ENCODE measurements around the gene PEAR1.

Gene PEAR1, protein sequence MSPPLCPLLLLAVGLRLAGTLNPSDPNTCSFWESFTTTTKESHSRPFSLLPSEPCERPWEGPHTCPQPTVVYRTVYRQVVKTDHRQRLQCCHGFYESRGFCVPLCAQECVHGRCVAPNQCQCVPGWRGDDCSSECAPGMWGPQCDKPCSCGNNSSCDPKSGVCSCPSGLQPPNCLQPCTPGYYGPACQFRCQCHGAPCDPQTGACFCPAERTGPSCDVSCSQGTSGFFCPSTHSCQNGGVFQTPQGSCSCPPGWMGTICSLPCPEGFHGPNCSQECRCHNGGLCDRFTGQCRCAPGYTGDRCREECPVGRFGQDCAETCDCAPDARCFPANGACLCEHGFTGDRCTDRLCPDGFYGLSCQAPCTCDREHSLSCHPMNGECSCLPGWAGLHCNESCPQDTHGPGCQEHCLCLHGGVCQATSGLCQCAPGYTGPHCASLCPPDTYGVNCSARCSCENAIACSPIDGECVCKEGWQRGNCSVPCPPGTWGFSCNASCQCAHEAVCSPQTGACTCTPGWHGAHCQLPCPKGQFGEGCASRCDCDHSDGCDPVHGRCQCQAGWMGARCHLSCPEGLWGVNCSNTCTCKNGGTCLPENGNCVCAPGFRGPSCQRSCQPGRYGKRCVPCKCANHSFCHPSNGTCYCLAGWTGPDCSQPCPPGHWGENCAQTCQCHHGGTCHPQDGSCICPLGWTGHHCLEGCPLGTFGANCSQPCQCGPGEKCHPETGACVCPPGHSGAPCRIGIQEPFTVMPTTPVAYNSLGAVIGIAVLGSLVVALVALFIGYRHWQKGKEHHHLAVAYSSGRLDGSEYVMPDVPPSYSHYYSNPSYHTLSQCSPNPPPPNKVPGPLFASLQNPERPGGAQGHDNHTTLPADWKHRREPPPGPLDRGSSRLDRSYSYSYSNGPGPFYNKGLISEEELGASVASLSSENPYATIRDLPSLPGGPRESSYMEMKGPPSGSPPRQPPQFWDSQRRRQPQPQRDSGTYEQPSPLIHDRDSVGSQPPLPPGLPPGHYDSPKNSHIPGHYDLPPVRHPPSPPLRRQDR

GRCh38 chr1:156893048-156893953 lies at the start of gene PEAR1:
Gene PEAR1 (plus strand): TSS chr1:156893718. CDS start chr1:156903927, 10,209 bp downstream.
- DNase-seq (ENCODE audit: low read depth) = no peak
- TF ChIP-seq CTCF (IDR thresholded peaks at IDR 0.05; ENCODE audit: low read depth, low read length) = no peak
- no peak for TF ChIP-seq POLR2A (IDR thresholded peaks at IDR 0.05; ENCODE audit: extremely low read depth, insufficient read length)
- no peak for TF ChIP-seq MYC (IDR thresholded peaks at IDR 0.05; ENCODE audit: low read depth, low read length)
- no peak for TF ChIP-seq MAX (IDR thresholded peaks at IDR 0.05; ENCODE audit: low read depth, low read length)
- no peak within 1 kb of the TSS for H3K4me3 ChIP-seq (ENCODE audit: low read depth, low read length)

DNA sequence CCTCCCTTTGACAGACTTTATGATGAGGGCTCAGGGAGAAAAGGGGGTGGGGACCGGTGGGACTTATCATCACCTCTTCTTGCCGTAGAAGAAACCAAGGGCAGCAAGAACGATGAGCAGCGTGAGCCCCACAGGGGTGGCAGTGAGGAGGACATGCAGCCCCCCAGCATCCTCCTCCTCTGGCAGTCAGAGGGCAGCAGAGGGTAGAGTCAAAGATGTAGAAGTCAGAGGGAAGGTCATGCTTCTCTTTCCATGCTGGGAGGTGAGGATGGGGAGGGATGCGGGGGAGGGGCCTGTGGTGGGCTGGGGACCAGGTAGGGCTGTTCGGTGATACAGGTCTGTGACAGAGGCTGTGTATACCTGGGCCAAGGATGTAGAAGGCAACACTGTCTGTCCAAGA lies 49.4 kb upstream of the PEAR1 start:
- no peak for DNase-seq (ENCODE audit: low read depth)
- TF ChIP-seq MAX (IDR thresholded peaks at IDR 0.05; ENCODE audit: low read depth, low read length) = no peak
- TF ChIP-seq POLR2A (IDR thresholded peaks at IDR 0.05; ENCODE audit: extremely low read depth, insufficient read length) = no peak
- TF ChIP-seq CTCF (IDR thresholded peaks at IDR 0.05; ENCODE audit: low read depth, low read length) = no peak
- TF ChIP-seq MYC (IDR thresholded peaks at IDR 0.05; ENCODE audit: low read depth, low read length) = no peak
- H3K4me3 ChIP-seq (ENCODE audit: low read depth, low read length) = no peak overlapping the region

DNA sequence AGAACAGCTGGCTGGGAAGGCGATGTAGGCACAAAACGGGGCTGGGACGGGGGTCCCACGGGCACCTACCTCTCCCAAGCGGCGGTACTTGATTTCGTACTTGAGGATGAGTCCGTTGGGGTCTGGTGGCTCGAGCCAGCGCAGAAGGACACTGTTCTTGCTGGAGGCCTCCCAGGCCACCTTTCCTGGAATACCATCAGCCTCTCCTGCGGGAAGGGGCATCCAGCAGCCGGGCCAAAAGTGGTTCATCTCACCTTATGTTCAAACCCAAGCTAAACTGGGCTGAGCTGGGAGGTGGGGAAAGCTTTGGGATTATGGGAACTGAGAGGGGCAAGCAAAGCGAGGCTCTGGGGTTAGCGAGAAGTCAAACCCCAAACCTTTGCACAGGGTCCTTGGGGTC lies 48.9 kb upstream of the PEAR1 start:
- TF ChIP-seq POLR2A (IDR thresholded peaks at IDR 0.05; ENCODE audit: extremely low read depth, insufficient read length) (no peak), MAX (IDR thresholded peaks at IDR 0.05; ENCODE audit: low read depth, low read length) (no peak), CTCF (IDR thresholded peaks at IDR 0.05; ENCODE audit: low read depth, low read length) (no peak), MYC (IDR thresholded peaks at IDR 0.05; ENCODE audit: low read depth, low read length) (no peak)
- H3K4me3 ChIP-seq (ENCODE audit: low read depth, low read length) = no peak overlapping the region

GRCh38 chr1:156845055-156845952 lies 48.2 kb upstream of the PEAR1 start:
- TF ChIP-seq POLR2A (IDR thresholded peaks at IDR 0.05; ENCODE audit: extremely low read depth, insufficient read length) (no peak), MAX (IDR thresholded peaks at IDR 0.05; ENCODE audit: low read depth, low read length) (no peak)
- DNase-seq (ENCODE audit: low read depth) = no peak
- no peak overlapping the region for H3K4me3 ChIP-seq (ENCODE audit: low read depth, low read length)

More for the DNA sequence above, 48.9 kb upstream of the PEAR1 start:
- DNase-seq (ENCODE audit: low read depth) = no peak

DNA sequence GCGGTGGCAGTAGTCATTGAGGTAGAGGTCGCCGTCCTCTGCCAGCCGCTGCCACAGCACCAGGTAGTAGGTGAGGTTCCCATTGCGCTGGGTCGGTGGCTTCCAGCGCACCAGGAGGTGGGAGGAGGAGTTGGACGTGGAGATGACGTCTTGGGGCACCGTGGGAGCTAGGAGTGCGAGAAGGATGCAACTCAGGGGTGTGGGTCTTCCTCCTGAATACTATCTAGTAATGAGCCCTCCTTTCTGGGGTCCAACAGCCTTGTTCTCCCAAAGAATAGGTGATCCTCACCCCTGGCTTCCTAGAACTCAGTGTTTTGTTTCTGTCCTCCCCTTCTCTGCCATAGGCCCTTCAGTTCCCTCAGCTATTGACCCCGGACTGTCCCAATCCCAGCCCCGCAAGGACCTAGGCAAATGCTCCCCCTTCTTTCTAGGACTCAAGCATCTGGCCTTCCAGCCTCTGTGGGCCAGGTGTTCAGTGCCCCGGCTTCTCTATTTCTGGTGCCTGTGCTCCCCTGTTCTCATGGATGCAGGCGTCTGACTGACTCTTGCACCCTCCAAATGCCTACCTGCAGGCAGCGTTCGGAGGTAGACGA lies 47.5 kb upstream of the PEAR1 start:
- H3K4me3 ChIP-seq (ENCODE audit: low read depth, low read length) = no peak overlapping the region
- no peak for TF ChIP-seq POLR2A (IDR thresholded peaks at IDR 0.05; ENCODE audit: extremely low read depth, insufficient read length)
- TF ChIP-seq CTCF (IDR thresholded peaks at IDR 0.05; ENCODE audit: low read depth, low read length) = no peak
- no peak for TF ChIP-seq MYC (IDR thresholded peaks at IDR 0.05; ENCODE audit: low read depth, low read length)
- no peak for TF ChIP-seq MAX (IDR thresholded peaks at IDR 0.05; ENCODE audit: low read depth, low read length)

More for the DNA sequence above, 47.5 kb upstream of the PEAR1 start:
- DNase-seq (ENCODE audit: low read depth) = no peak

Data from NB4 (cell line).